SK-N-SH (cell line): ENCODE results near the gene CHIC2. TPM values are rescaled to one million over a fixed set of nuclear protein-coding genes. Genes with fewer than 3 reads are reported as not detected.

Experiments
- CTCF ChIA-PET: fragments of 300-600, 350-600 bp; formaldehyde crosslinking; extraction: SDS; loops from one replicate; lab custom pipeline; 2021; lab: Yijun Ruan, JAX
- POLR2A ChIA-PET: fragments of 350-600 bp; sonication (Branson Sonifier 250); formaldehyde crosslinking; extraction: SDS; loops from one replicate; lab custom pipeline; 2020; ENCODE audit warnings: antibody characterized with exemption, inconsistent platforms; lab: Yijun Ruan, JAX
- DNase-seq: peaks from one replicate; pipeline ENCODE4 v3.0.0; 2012
- H2AFZ ChIP-seq: fragments of 200-600 bp; sonication (generic); 2 replicates; pipeline ENCODE4 v1.8.1; 2016; ENCODE audit warnings: antibody characterized with exemption, mild to moderate bottlenecking, low read depth
- H3F3A ChIP-seq: fragments of 200-600 bp; sonication (generic); replicated peaks from 2 replicates; pipeline ENCODE3; 2016; ENCODE audit warnings: antibody characterized with exemption, mild to moderate bottlenecking; ENCODE audit not compliant: insufficient read depth
- H3K27ac ChIP-seq, 2 experiments: fragments of 200-500 bp in 1 of 2; fragments of 200-600 bp in 1 of 2; sonication (Bioruptor generic) in 1 of 2; sonication (generic), shearing (Covaris generic) in 1 of 2; 2 replicates each; pipeline versions ENCODE4 v1.5.1 to v1.6.1; 2014 to 2016; ENCODE audit warnings: low read depth in 2 of 2, inconsistent platforms in 1 of 2, low read length in 1 of 2, mild to moderate bottlenecking in 1 of 2, mixed read lengths in 1 of 2
- H3K27me3 ChIP-seq: fragments of 200-600 bp; sonication (generic), shearing (Covaris generic); 2 replicates; pipeline ENCODE4 v1.6.1; 2016; ENCODE audit warnings: mixed run types; ENCODE audit not compliant: insufficient read depth
- H3K36me3 ChIP-seq, 2 experiments: fragments of 200-500 bp in 1 of 2; fragments of 200-600 bp in 1 of 2; sonication (Bioruptor generic) in 1 of 2; sonication (generic) in 1 of 2; replicated peaks in 1 of 2; 2 replicates each; pipeline versions ENCODE3 to v1.5.1; 2014 to 2016; ENCODE audit warnings: low read length in 1 of 2, mild to moderate bottlenecking in 1 of 2; ENCODE audit not compliant: insufficient read depth in 2 of 2, control insufficient read depth in 1 of 2
- H3K4me1 ChIP-seq, 2 experiments: fragments of 200-500 bp in 1 of 2; fragments of 200-600 bp in 1 of 2; sonication (Bioruptor generic) in 1 of 2; sonication (generic), shearing (Covaris generic) in 1 of 2; 2 replicates each; pipeline versions ENCODE4 v1.5.1 to v1.6.1; 2014 to 2016; ENCODE audit warnings: low read depth in 1 of 2, low read length in 1 of 2, mixed run types in 1 of 2; ENCODE audit not compliant: insufficient read depth in 2 of 2, control insufficient read depth in 1 of 2
- H3K4me2 ChIP-seq: fragments of 200-600 bp; sonication (generic), shearing (Covaris generic); 2 replicates; pipeline ENCODE4 v1.6.1; 2017; ENCODE audit warnings: mixed run types
- H3K4me3 ChIP-seq, 2 experiments: fragments of 200-500 bp in 1 of 2; fragments of 200-600 bp in 1 of 2; sonication (Bioruptor generic) in 1 of 2; sonication (generic), shearing (Covaris generic) in 1 of 2; 2 replicates each; pipeline versions ENCODE4 v1.5.1 to v1.8.1; 2014 to 2016; ENCODE audit warnings: low read depth in 2 of 2, inconsistent platforms in 1 of 2, low read length in 1 of 2, mild to moderate bottlenecking in 1 of 2, mixed read lengths in 1 of 2, moderate library complexity in 1 of 2
- H3K79me2 ChIP-seq: fragments of 200-600 bp; sonication (generic); 2 replicates; pipeline ENCODE4 v1.8.1; 2017; ENCODE audit warnings: mild to moderate bottlenecking; ENCODE audit not compliant: insufficient read depth
- H3K9ac ChIP-seq: fragments of 200-600 bp; sonication (generic); 2 replicates; pipeline ENCODE4 v1.6.1; 2017; ENCODE audit warnings: mixed run types
- H3K9me2 ChIP-seq: fragments of 200-600 bp; sonication (generic); 2 replicates; pipeline ENCODE4 v1.6.1; 2017; ENCODE audit warnings: mixed run types
- H3K9me3 ChIP-seq: fragments of 200-600 bp; sonication (generic); 2 replicates; pipeline ENCODE4 v1.6.1; 2017; ENCODE audit warnings: mixed run types, mild to moderate bottlenecking, moderate library complexity
- H4K20me1 ChIP-seq: fragments of 200-600 bp; sonication (generic); 2 replicates; pipeline ENCODE4 v1.6.1; 2017; ENCODE audit warnings: mild to moderate bottlenecking, mixed run types; ENCODE audit not compliant: insufficient read depth
- EP300 ChIP-seq, 2 experiments: IDR thresholded peaks; 2 replicates each; pipeline versions ENCODE4 v1.4.0 to v1.6.1; 2012; ENCODE audit warnings: borderline replicate concordance in 1 of 2, low read depth in 1 of 2, low read length in 1 of 2
- EZH2phosphoT487 ChIP-seq: fragments of 200-600 bp; sonication (generic); IDR thresholded peaks from 2 replicates; pipeline ENCODE4 v1.6.1; 2017; ENCODE audit warnings: low read depth, mixed run types, mild to moderate bottlenecking, antibody characterized with exemption, moderate library complexity, borderline replicate concordance
- FOSL2 ChIP-seq: IDR thresholded peaks from 2 replicates; pipeline ENCODE4 v1.4.0; 2012; ENCODE audit warnings: low read depth, mild to moderate bottlenecking, moderate library complexity, borderline replicate concordance
- GATA2 ChIP-seq: sonication (generic); formaldehyde crosslinking; IDR thresholded peaks from 2 replicates; pipeline ENCODE4 v1.5.0; 2020; ENCODE audit warnings: mild to moderate bottlenecking, missing genetic modification reagents
- JUND ChIP-seq: IDR thresholded peaks from 2 replicates; pipeline ENCODE4 v1.4.0; 2012
- NRF1 ChIP-seq: IDR thresholded peaks from 2 replicates; pipeline ENCODE4 v1.6.1; 2012; ENCODE audit warnings: low read depth, mild to moderate bottlenecking, low read length
- PBX3 ChIP-seq: IDR thresholded peaks from 2 replicates; pipeline ENCODE4; 2012
- POLR2AphosphoS5 ChIP-seq: IDR thresholded peaks from 2 replicates; pipeline ENCODE4 v1.6.1; 2012; ENCODE audit warnings: low read depth, low read length
- RCOR1 ChIP-seq: fragments of 150-350 bp; IDR thresholded peaks from 2 replicates; pipeline ENCODE4 v1.6.1; 2017; ENCODE audit warnings: antibody characterized with exemption, low read length
- REST ChIP-seq: IDR thresholded peaks from 2 replicates; pipeline ENCODE4 v1.6.1; 2012; ENCODE audit warnings: mild to moderate bottlenecking, low read depth, low read length, moderate library complexity
- RFX5 ChIP-seq: IDR thresholded peaks from 2 replicates; pipeline ENCODE4 v1.6.1; 2012; ENCODE audit warnings: mild to moderate bottlenecking, improper control_type of control experiment, low read length
- SIN3A ChIP-seq: IDR thresholded peaks from 2 replicates; pipeline ENCODE4 v1.6.1; 2012; ENCODE audit warnings: low read depth, mild to moderate bottlenecking, low read length, moderate library complexity, borderline replicate concordance
- SMC3 ChIP-seq: IDR thresholded peaks from 2 replicates; pipeline ENCODE4 v1.6.1; 2012; ENCODE audit warnings: low read depth, low read length, improper control_type of control experiment
- TAF1 ChIP-seq: IDR thresholded peaks from 2 replicates; pipeline ENCODE4 v1.6.1; 2012; ENCODE audit warnings: low read depth, mild to moderate bottlenecking, low read length, moderate library complexity, borderline replicate concordance
- USF1 ChIP-seq: IDR thresholded peaks from 2 replicates; pipeline ENCODE4 v1.4.0; 2012; ENCODE audit warnings: low read depth, borderline replicate concordance
- USF2 ChIP-seq: fragments of 150-350 bp; IDR thresholded peaks from 2 replicates; pipeline ENCODE4 v1.6.1; 2017; ENCODE audit warnings: antibody characterized with exemption, low read length, low read depth, borderline replicate concordance
- YY1 ChIP-seq: IDR thresholded peaks from 2 replicates; pipeline ENCODE4 v1.4.0; 2012; ENCODE audit warnings: low read depth, mild to moderate bottlenecking
- ZBTB33 ChIP-seq: IDR thresholded peaks from 2 replicates; pipeline ENCODE4 v1.4.0; 2012; ENCODE audit warnings: low read depth, borderline replicate concordance
- WGBS: methylation state at CpG from one replicate; pipeline ENCODE4 v1.1.6; 2017; ENCODE audit warnings: low lambda C conversion rate; 5-methylcytosine and 5-hydroxymethylcytosine counted together
- polyA plus RNA-seq, 3 experiments: library from polyadenylated mRNA; depleted of rRNA; stranded (reverse); fragments of >200 nt; gene quantifications; 2 replicates each; pipeline ENCODE4 v1.2.3, GENCODE V29; 2012

Gene CHIC2
- polyA plus RNA-seq, 1 of the 3 experiments (the other 2 are of a cell fraction) = 26.8 TPM

- TF ChIP-seq REST (no peak), EP300 (IDR thresholded peaks at IDR 0.05; ENCODE audit: borderline replicate concordance in 1 of 2, low read depth in 1 of 2, low read length in 1 of 2) (no peak), USF1 (no peak), ZBTB33 (no peak), TAF1 (no peak), POLR2AphosphoS5 (no peak; the same call in 1 of the 2 replicates), FOSL2 (peak; percentile 7; the same call in 1 of the 2 replicates), RCOR1 (no peak), JUND (0 out of 2 replicates have a peak, but pooled peaks have one; percentile 30), GATA2 (CRISPR knock-in tag) (no peak), RFX5 (no peak), SIN3A (no peak), USF2 (no peak)
Observed at GRCh38 chr4:54063229-54063628, 1.2 kb downstream of the CHIC2 start (continued).

GRCh38 chr4:54062392-54062791, 2.0 kb downstream of the CHIC2 start:
- CTCF ChIA-PET = interaction anchor here (1.0 to 1.4 kb wide), 3 partner anchors 34 to 172 kb away, joined by 3 read pairs; no protein-coding TSS in a partner anchor
- H3K4me3 ChIP-seq = peak overlapping the region; percentile 95 to 97

More at GRCh38 chr4:54062392-54062791, 2.0 kb downstream of the CHIC2 start:
- Histone ChIP-seq H3K9me2 (no peaks in the 10 kb centered on the region), H3K9me3 (no peaks in the 10 kb centered on the region), H3K79me2 (peaks cover 70% of the 10 kb centered on the region), H3K4me1 (peaks cover 22 to 24% of the 10 kb centered on the region in 2 experiments), H2AFZ (no peak overlapping the region), H3K4me2 (peak overlapping the region; percentile 93), H3F3A (peaks cover 37% of the 10 kb centered on the region), H3K36me3 (peaks cover 16 to 33% of the 10 kb centered on the region in 2 experiments), H3K27ac (peak overlapping the region; percentile 93; a peak in 2 of 4 replicates), H3K9ac (peak overlapping the region; percentile 99), H4K20me1 (peaks cover 49% of the 10 kb centered on the region), H3K27me3 (no peaks in the 10 kb centered on the region)
- 80% methylated on average over 3 of the region's 3 CpGs for WGBS
- POLR2A ChIA-PET = no interaction called here
- DNase-seq = no peak
- TF ChIP-seq NRF1 (no peak), YY1 (no peak), PBX3 (no peak), SMC3 (no peak), POLR2AphosphoS5 (no peak), RCOR1 (no peak), EZH2phosphoT487 (no peak), USF2 (no peak)
